B cell (primary cell): ENCODE measurements around the gene A2ML1. TPM values are rescaled to one million over a fixed set of nuclear protein-coding genes. Genes with fewer than 3 reads are reported as not detected.

Experiments used
- ATAC-seq: fragments of 200-7000 bp; cut with Tn5 transposase; one replicate; pipeline ENCODE4 v1.10.0; 2021; ENCODE audit warnings: low read depth, mild to moderate bottlenecking, moderate number of reproducible peaks, moderate library complexity
- CTCF ChIA-PET: fragments of 350-600 bp; sonication (Branson Sonifier 250); formaldehyde crosslinking; loops from one replicate; lab custom pipeline; 2021; ENCODE audit warnings: antibody characterized with exemption, inconsistent platforms; lab: Charles Lee
- POLR2A ChIA-PET: fragments of 350-600 bp; sonication (Branson Sonifier 250); formaldehyde crosslinking; loops from one replicate; lab custom pipeline; 2021; ENCODE audit warnings: antibody characterized with exemption; lab: Charles Lee
- DNase-seq: peaks from one replicate; pipeline ENCODE4 v3.0.0; 2013
- H2AFZ ChIP-seq: 2 replicates; pipeline ENCODE4 v1.6.1; 2012; ENCODE audit warnings: mild to moderate bottlenecking, low read depth, low read length; ENCODE audit not compliant: insufficient read depth, poor library complexity, severe bottlenecking
- H3K27ac ChIP-seq, 2 donors: 1 replicate in 1 of 2; 2 replicates in 1 of 2; pipeline ENCODE4 v1.5.1; 2012 to 2013; ENCODE audit warnings: low read length in 2 of 2, mild to moderate bottlenecking in 2 of 2, moderate library complexity in 1 of 2
- H3K27me3 ChIP-seq, 4 experiments: fragments of 200-600 bp in 1 of 4; sonication (generic) in 1 of 4; replicated peaks in 1 of 4; 1 replicate in 2 of 4; 2 replicates in 2 of 4; pipeline versions ENCODE4 v1.6.1 to v1.7.0; 2013 to 2016; ENCODE audit warnings: low read length in 3 of 4, mild to moderate bottlenecking in 2 of 4, mixed read lengths in 1 of 4, moderate library complexity in 1 of 4; ENCODE audit not compliant: insufficient read depth in 4 of 4, control insufficient read depth in 3 of 4; ENCODE audit errors: control extremely low read depth in 1 of 4
- H3K36me3 ChIP-seq, 2 experiments: replicated peaks in 1 of 2; 1 replicate in 1 of 2; 2 replicates in 1 of 2; pipeline versions ENCODE4 v1.6.1 to v1.7.1; 2013; ENCODE audit warnings: low read length in 1 of 2; ENCODE audit not compliant: insufficient read depth in 2 of 2, control insufficient read depth in 1 of 2; ENCODE audit errors: control extremely low read depth in 1 of 2, extremely low read depth in 1 of 2
- H3K4me1 ChIP-seq, 2 donors: fragments of 200-600 bp in 1 of 2; sonication (generic) in 1 of 2; 1 replicate in 1 of 2; 2 replicates in 1 of 2; pipeline versions ENCODE4 v1.5.1 to v1.6.1; 2013 to 2017; ENCODE audit warnings: low read length in 2 of 2; ENCODE audit not compliant: control insufficient read depth in 2 of 2, insufficient read depth in 2 of 2
- H3K4me2 ChIP-seq: replicated peaks from 2 replicates; pipeline ENCODE3; 2012; ENCODE audit warnings: mild to moderate bottlenecking, low read depth, low read length; ENCODE audit not compliant: poor library complexity, severe bottlenecking
- H3K4me3 ChIP-seq, 5 experiments: fragments of 200-600 bp in 1 of 5; sonication (generic) in 1 of 5; 1 replicate in 3 of 5; 2 replicates in 2 of 5; pipeline versions ENCODE4 v1.5.1 to v1.7.0; 2011 to 2016; ENCODE audit warnings: low read length in 4 of 5, mild to moderate bottlenecking in 4 of 5, low read depth in 2 of 5, control low read depth in 1 of 5, moderate library complexity in 1 of 5; ENCODE audit not compliant: insufficient read depth in 1 of 5; ENCODE audit errors: control extremely low read depth in 1 of 5, extremely low read depth in 1 of 5
- H3K79me2 ChIP-seq: fragments of 200-600 bp; sonication (generic); one replicate; pipeline ENCODE4 v1.6.0; 2016; ENCODE audit warnings: low read length; ENCODE audit not compliant: control insufficient read depth, insufficient read depth
- H3K9ac ChIP-seq: fragments of 200-600 bp; sonication (generic); 2 replicates; pipeline ENCODE4 v1.6.1; 2017; ENCODE audit warnings: mild to moderate bottlenecking, low read length, moderate library complexity
- H3K9me3 ChIP-seq, 3 donors: one replicate each; pipeline versions ENCODE4 v1.6.1 to v1.7.1; 2013; ENCODE audit warnings: low read length in 2 of 3; ENCODE audit not compliant: control insufficient read depth in 2 of 3, insufficient read depth in 1 of 3; ENCODE audit errors: control extremely low read depth in 1 of 3
- H4K20me1 ChIP-seq: 2 replicates; pipeline ENCODE4 v1.6.0; 2012; ENCODE audit warnings: mild to moderate bottlenecking, low read length; ENCODE audit not compliant: insufficient read depth, control insufficient read depth, poor library complexity, severe bottlenecking
- H3K27ac Mint-ChIP-seq: one replicate; pipeline ENCODE4 v1.8.0; 2021; ENCODE audit warnings: mixed read lengths
- H3K27me3 Mint-ChIP-seq: one replicate; pipeline ENCODE4 v1.8.0; 2021; ENCODE audit warnings: mixed read lengths
- H3K4me1 Mint-ChIP-seq: one replicate; pipeline ENCODE4 v1.8.0; 2021; ENCODE audit warnings: mixed read lengths
- H3K4me3 Mint-ChIP-seq: one replicate; pipeline ENCODE4 v1.8.0; 2021; ENCODE audit warnings: mixed read lengths
- H3K9me3 Mint-ChIP-seq: one replicate; pipeline ENCODE4 v1.8.0; 2022; ENCODE audit warnings: mixed read lengths; ENCODE audit not compliant: insufficient read depth
- EZH2 ChIP-seq: IDR thresholded peaks from 2 replicates; pipeline ENCODE4 v1.6.1; 2012; ENCODE audit warnings: borderline replicate concordance, low read depth, mild to moderate bottlenecking, moderate library complexity, low read length; ENCODE audit not compliant: insufficient read depth, poor library complexity, severe bottlenecking
- WGBS: methylation state at CpG from one replicate; pipeline ENCODE4 v1.1.5; 2013; ENCODE audit warnings: missing lambda C conversion rate; ENCODE audit not compliant: insufficient coverage; 5-methylcytosine and 5-hydroxymethylcytosine counted together
- intact Hi-C: fragments of 100-400 bp; cut with micrococcal nuclease; formaldehyde crosslinking; loops from one replicate; pipeline ENCODE4 v1.10.0; 2022
- polyA plus RNA-seq: library from polyadenylated mRNA; depleted of rRNA; stranded (reverse); fragments of >200 nt; gene quantifications from 2 replicates; pipeline ENCODE4 v1.2.3, GENCODE V29; 2012
- total RNA-seq, 2 donors: library from RNA; stranded (reverse); fragments of 120-200 nt in 1 of 2; gene quantifications; 1 replicate in 1 of 2; 2 replicates in 1 of 2; pipeline versions ENCODE4 v1.2.3 to v1.2.4, GENCODE V29; 2013 to 2022
- TF ChIP-seq, protein P1 (sequence below): fragments of 200-600 bp; IDR thresholded peaks from one replicate; pipeline ENCODE4 v1.8.0; 2022; ENCODE audit warnings: antibody characterized with exemption, mild to moderate bottlenecking

A2ML1 gene
- total and polyA plus RNA-seq, 2 donors (not counting 1 experiment from before 2014, with no cell fraction given): not detected

DNA sequence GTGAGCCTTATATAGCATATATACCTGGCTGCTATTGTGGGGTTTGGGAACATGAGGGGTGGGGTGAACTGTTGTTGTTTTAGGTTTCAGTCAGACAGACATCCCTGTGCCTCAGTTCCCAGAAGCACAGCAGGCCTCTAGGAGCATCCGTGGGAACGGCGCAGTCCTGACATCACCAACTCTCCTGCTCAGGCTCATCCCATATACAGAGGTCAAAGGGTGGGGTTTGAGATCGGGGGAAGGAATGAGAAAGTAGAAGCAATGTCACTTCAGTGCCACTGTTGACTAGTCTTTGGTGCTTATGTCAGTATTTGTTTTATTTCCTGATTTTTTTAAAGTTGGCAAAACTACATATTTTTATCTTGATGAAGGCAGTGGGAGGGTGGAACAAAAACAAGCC, 43.1 kb upstream of the A2ML1 start:
- intact Hi-C loops: no loop called here

DNA sequence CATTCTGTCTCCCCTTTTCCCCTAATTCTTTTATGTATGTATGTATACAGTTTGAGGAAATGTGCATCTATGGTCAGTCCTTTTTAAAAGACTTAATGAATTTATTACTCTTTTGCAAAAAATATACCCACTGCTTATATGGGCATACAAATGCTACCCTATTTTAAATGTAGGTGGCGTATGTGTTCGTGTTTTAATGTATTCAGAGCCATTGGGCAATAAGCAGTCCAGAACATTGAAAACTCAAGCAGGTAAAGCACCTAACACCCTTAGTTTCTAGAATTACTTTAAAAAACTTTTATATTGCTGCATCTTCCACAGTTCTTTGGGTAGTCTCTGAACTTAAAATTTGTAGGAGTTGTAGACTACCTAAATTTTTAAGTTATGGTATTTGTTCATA, 42.6 kb upstream of the A2ML1 start:
- no peak overlapping the region for H2AFZ ChIP-seq
- Mint-ChIP-seq H3K27me3 (no peaks in the 10 kb centered on the region), H3K4me3 (no peak overlapping the region), H3K27ac (no peak overlapping the region), H3K4me1 (no peaks in the 10 kb centered on the region), H3K9me3 (no peaks in the 10 kb centered on the region)
- no peak overlapping the region for H3K9ac ChIP-seq
- H3K4me3 ChIP-seq: no peak overlapping the region
- ChIA-PET CTCF (no interaction called here), POLR2A (no interaction called here)
- H3K4me1 ChIP-seq: no peaks in the 10 kb centered on the region
- DNase-seq (no peak), ATAC-seq (no peak)
- H3K4me2 ChIP-seq: no peak overlapping the region
- intact Hi-C loops: no loop called here
- H3K79me2 ChIP-seq: no peaks in the 10 kb centered on the region
- peaks cover 0 to 5% of the 10 kb centered on the region in 2 experiments for H3K36me3 ChIP-seq
- no peaks in the 10 kb centered on the region for H3K9me3 ChIP-seq
- no peaks in the 10 kb centered on the region for H4K20me1 ChIP-seq
- no CpG with 5 or more reads among the region's 2 CpGs for WGBS
- no peaks in the 10 kb centered on the region for H3K27me3 ChIP-seq
- TF ChIP-seq, protein P1, sequence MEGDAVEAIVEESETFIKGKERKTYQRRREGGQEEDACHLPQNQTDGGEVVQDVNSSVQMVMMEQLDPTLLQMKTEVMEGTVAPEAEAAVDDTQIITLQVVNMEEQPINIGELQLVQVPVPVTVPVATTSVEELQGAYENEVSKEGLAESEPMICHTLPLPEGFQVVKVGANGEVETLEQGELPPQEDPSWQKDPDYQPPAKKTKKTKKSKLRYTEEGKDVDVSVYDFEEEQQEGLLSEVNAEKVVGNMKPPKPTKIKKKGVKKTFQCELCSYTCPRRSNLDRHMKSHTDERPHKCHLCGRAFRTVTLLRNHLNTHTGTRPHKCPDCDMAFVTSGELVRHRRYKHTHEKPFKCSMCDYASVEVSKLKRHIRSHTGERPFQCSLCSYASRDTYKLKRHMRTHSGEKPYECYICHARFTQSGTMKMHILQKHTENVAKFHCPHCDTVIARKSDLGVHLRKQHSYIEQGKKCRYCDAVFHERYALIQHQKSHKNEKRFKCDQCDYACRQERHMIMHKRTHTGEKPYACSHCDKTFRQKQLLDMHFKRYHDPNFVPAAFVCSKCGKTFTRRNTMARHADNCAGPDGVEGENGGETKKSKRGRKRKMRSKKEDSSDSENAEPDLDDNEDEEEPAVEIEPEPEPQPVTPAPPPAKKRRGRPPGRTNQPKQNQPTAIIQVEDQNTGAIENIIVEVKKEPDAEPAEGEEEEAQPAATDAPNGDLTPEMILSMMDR: no peak
- TF ChIP-seq EZH2: no peak
- H3K27ac ChIP-seq: no peak overlapping the region

More for the DNA sequence above, 43.1 kb upstream of the A2ML1 start:
- Histone ChIP-seq H3K4me2 (no peak overlapping the region), H3K27ac (no peak overlapping the region), H3K9me3 (no peaks in the 10 kb centered on the region), H3K9ac (no peak overlapping the region), H3K4me3 (no peak overlapping the region), H4K20me1 (no peaks in the 10 kb centered on the region), H3K4me1 (no peaks in the 10 kb centered on the region), H3K36me3 (peaks cover 0 to 5% of the 10 kb centered on the region in 2 experiments), H3K27me3 (no peaks in the 10 kb centered on the region), H2AFZ (no peak overlapping the region), H3K79me2 (no peaks in the 10 kb centered on the region)
- no peak for TF ChIP-seq EZH2
- TF ChIP-seq, protein P1: no peak
- POLR2A ChIA-PET: no interaction called here
- H3K4me1 Mint-ChIP-seq: no peaks in the 10 kb centered on the region
- no peaks in the 10 kb centered on the region for H3K9me3 Mint-ChIP-seq
- no peak overlapping the region for H3K27ac Mint-ChIP-seq
- CTCF ChIA-PET: interaction anchor here (1.5 kb wide), 1 partner anchor 12 kb away, joined by 3 read pairs; no protein-coding TSS in a partner anchor
- WGBS: 100% methylated on average over 1 of the region's 4 CpGs
- H3K4me3 Mint-ChIP-seq: no peak overlapping the region
- no peaks in the 10 kb centered on the region for H3K27me3 Mint-ChIP-seq
- no peak for ATAC-seq
- no peak for DNase-seq
